ENCODE measurements around the gene SPAG9. TPM values are rescaled to one million over a fixed set of nuclear protein-coding genes. Genes with fewer than 3 reads are reported as not detected.

SPAG9 gene
- total RNA-seq, 2 donors from 2014 or later: 46.0 to 67.0 TPM

GRCh38 chr17:50959341-50959740, 161.3 kb downstream of the SPAG9 start:
- Histone ChIP-seq H3K27me3 (no peaks in the 10 kb centered on the region), H3K9ac (ENCODE audit: low read depth in 2 of 2, low read length in 2 of 2) (no peak overlapping the region), H3K4me1 (no peaks in the 10 kb centered on the region), H3K4me3 (no peak overlapping the region), H3K36me3 (no peaks in the 10 kb centered on the region), H3K27ac (no peak overlapping the region), H3K9me3 (no peaks in the 10 kb centered on the region)
- TF ChIP-seq CTCF (IDR thresholded peaks at IDR 0.05): no peak
- intact Hi-C loops (cut with DNase I): loop anchor here (10.0 kb wide), 2 partner anchors 175 to 415 kb away; partner anchors contain the start of gene SPATA20
- DNase-seq: no peak

GRCh38 chr17:50957600-50958575, 162.8 kb downstream of the SPAG9 start:
- no peaks in the 10 kb centered on the region for H3K4me1 ChIP-seq
- intact Hi-C loops (cut with DNase I): loop anchor here (10.0 kb wide), 2 partner anchors 173 to 413 kb away; partner anchors contain the start of gene SPATA20
- H3K27ac ChIP-seq: no peak overlapping the region

GRCh38 chr17:50956750-50957523, 163.7 kb downstream of the SPAG9 start:
- TF ChIP-seq CTCF (IDR thresholded peaks at IDR 0.05): peak; percentile 66
- peak; percentile 73 for DNase-seq
- no peak overlapping the region for H3K4me3 ChIP-seq
- H3K36me3 ChIP-seq: no peaks in the 10 kb centered on the region
- H3K4me1 ChIP-seq: peaks cover under 1% of the 10 kb centered on the region
- H3K9me3 ChIP-seq: no peaks in the 10 kb centered on the region
- H3K9ac ChIP-seq (ENCODE audit: low read depth in 2 of 2, low read length in 2 of 2): peak overlapping the region in 1 of 2 donors; percentile 42
- H3K27ac ChIP-seq: no peak overlapping the region
- intact Hi-C loops (cut with DNase I): loop anchor here (10.0 kb wide), 2 partner anchors 172 to 412 kb away; partner anchors contain the start of gene SPATA20
- no peaks in the 10 kb centered on the region for H3K27me3 ChIP-seq

More at GRCh38 chr17:50957600-50958575, 162.8 kb downstream of the SPAG9 start:
- H3K4me3 ChIP-seq: no peak overlapping the region
- no peaks in the 10 kb centered on the region for H3K27me3 ChIP-seq
- H3K9me3 ChIP-seq: no peaks in the 10 kb centered on the region
- no peak for TF ChIP-seq CTCF (IDR thresholded peaks at IDR 0.05)
- no peaks in the 10 kb centered on the region for H3K36me3 ChIP-seq
- DNase-seq: no peak
- H3K9ac ChIP-seq (ENCODE audit: low read depth in 2 of 2, low read length in 2 of 2): no peak overlapping the region

DNA sequence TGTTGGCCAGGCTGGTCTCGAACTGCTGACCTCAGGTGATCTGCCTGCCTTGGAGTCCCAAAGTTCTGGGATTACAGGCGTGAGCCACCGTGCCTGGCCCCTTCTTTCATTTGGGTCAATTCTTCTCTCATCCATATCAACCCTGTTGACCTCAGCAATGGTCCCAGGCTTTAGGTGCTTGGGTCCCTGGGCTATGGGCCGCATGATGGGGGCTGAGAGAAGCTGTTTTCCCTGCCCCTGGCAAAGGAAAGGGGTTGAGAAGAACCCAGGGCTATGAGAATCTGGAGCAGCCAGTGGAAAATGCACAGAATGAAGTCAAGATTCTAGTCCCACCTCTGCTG, 164.3 kb downstream of the SPAG9 start:
- TF ChIP-seq CTCF (IDR thresholded peaks at IDR 0.05): no peak
- H3K36me3 ChIP-seq: no peaks in the 10 kb centered on the region
- no peak for DNase-seq
- H3K27ac ChIP-seq: no peak overlapping the region
- intact Hi-C loops (cut with DNase I): loop anchor here (10.0 kb wide), 2 partner anchors 172 to 412 kb away; partner anchors contain the start of gene SPATA20
- no peak overlapping the region for H3K4me3 ChIP-seq
- no peaks in the 10 kb centered on the region for H3K27me3 ChIP-seq
- H3K4me1 ChIP-seq: peaks cover 2% of the 10 kb centered on the region
- H3K9me3 ChIP-seq: no peaks in the 10 kb centered on the region
- H3K9ac ChIP-seq (ENCODE audit: low read depth in 2 of 2, low read length in 2 of 2): peak overlapping the region in 1 of 2 donors; percentile 42

GRCh38 chr17:50955667-50956120, 165.0 kb downstream of the SPAG9 start:
- Histone ChIP-seq H3K9me3 (no peaks in the 10 kb centered on the region), H3K27me3 (no peaks in the 10 kb centered on the region), H3K9ac (ENCODE audit: low read depth in 2 of 2, low read length in 2 of 2) (peak overlapping the region in 1 of 2 donors; percentile 15), H3K36me3 (no peaks in the 10 kb centered on the region), H3K4me3 (no peak overlapping the region), H3K4me1 (peaks cover 2% of the 10 kb centered on the region), H3K27ac (no peak overlapping the region)
- no peak for DNase-seq
- intact Hi-C loops (cut with DNase I): loop anchor here (2.0 to 10.0 kb wide), 3 partner anchors 103 to 411 kb away; partner anchors contain the start of gene SPATA20
- no peak for TF ChIP-seq CTCF (IDR thresholded peaks at IDR 0.05)

Measured in colonic mucosa (tissue), 4 donors.